Vagina (tissue), 2 donors: ENCODE measurements around the gene KDELR3. TPM values are rescaled to one million over a fixed set of nuclear protein-coding genes. Genes with fewer than 3 reads are reported as not detected.

Experiments
- DNase-seq, 2 donors: peaks; one replicate each; pipeline ENCODE4 v3.0.0-alpha.2; 2017; ENCODE audit errors: extremely low spot score in 2 of 2
- H3K27ac ChIP-seq: fragments of 200-600 bp; sonication (generic); one replicate; pipeline ENCODE4 v1.5.1; 2019
- H3K27me3 ChIP-seq: fragments of 200-600 bp; sonication (generic); one replicate; pipeline ENCODE4 v1.5.1; 2019
- H3K36me3 ChIP-seq, 2 donors: fragments of 200-600 bp; sonication (generic); one replicate each; pipeline ENCODE4 v1.5.1; 2017 to 2019
- H3K4me1 ChIP-seq: fragments of 200-600 bp; sonication (generic); one replicate; pipeline ENCODE4 v1.5.1; 2019
- H3K4me3 ChIP-seq, 2 donors: fragments of 200-600 bp; sonication (generic); 1 replicate in 1 of 2; 2 replicates in 1 of 2; pipeline ENCODE4 v1.5.1; 2016 to 2019
- H3K9me3 ChIP-seq: fragments of 200-600 bp; sonication (generic); one replicate; pipeline ENCODE4 v1.5.1; 2019
- CTCF ChIP-seq, 3 experiments: fragments of 450-650 bp in 2 of 3; fragments of 200-600 bp in 1 of 3; sonication (generic) in 1 of 3; IDR thresholded peaks; one replicate each; pipeline ENCODE4 v1.5.1; 2017 to 2019; ENCODE audit warnings: antibody characterized with exemption in 3 of 3, mild to moderate bottlenecking in 2 of 3, moderate library complexity in 2 of 3
- POLR2A ChIP-seq, 2 donors: fragments of 450-650 bp; IDR thresholded peaks; one replicate each; pipeline ENCODE4 v1.6.1; 2017; ENCODE audit warnings: antibody characterized with exemption in 2 of 2, mild to moderate bottlenecking in 2 of 2, moderate library complexity in 2 of 2
- POLR2AphosphoS5 ChIP-seq, 2 donors: sonication (generic); formaldehyde crosslinking; IDR thresholded peaks; one replicate each; pipeline ENCODE4 v1.9.0; 2017; ENCODE audit warnings: antibody characterized with exemption in 2 of 2, mild to moderate bottlenecking in 2 of 2, low read depth in 1 of 2; ENCODE audit not compliant: insufficient read depth in 1 of 2
- intact Hi-C: fragments of 100-400 bp; cut with DNase I; formaldehyde crosslinking; loops from one replicate; pipeline ENCODE4 v1.15.1; 2023
- total RNA-seq: library from RNA; depleted of rRNA; stranded (reverse); fragments of >200 nt; gene quantifications from one replicate; pipeline ENCODE4 v1.2.3, GENCODE V29; 2016

Gene KDELR3
- total RNA-seq, 1 donor from 2014 or later: 3.9 TPM

GRCh38 chr22:38518620-38519019, 50.7 kb downstream of the KDELR3 start:
- H3K4me3 ChIP-seq: no peak overlapping the region
- no peaks in the 10 kb centered on the region for H3K4me1 ChIP-seq
- H3K9me3 ChIP-seq: no peaks in the 10 kb centered on the region
- intact Hi-C loops: no loop called here
- no peak for DNase-seq
- H3K27me3 ChIP-seq: no peaks in the 10 kb centered on the region
- H3K36me3 ChIP-seq: no peaks in the 10 kb centered on the region
- no peak overlapping the region for H3K27ac ChIP-seq
- TF ChIP-seq CTCF (IDR thresholded peaks at IDR 0.05) (no peak), POLR2A (IDR thresholded peaks at IDR 0.05) (no peak), POLR2AphosphoS5 (IDR thresholded peaks at IDR 0.05; ENCODE audit: insufficient read depth in 1 of 2, low read depth in 1 of 2) (no peak)

DNA sequence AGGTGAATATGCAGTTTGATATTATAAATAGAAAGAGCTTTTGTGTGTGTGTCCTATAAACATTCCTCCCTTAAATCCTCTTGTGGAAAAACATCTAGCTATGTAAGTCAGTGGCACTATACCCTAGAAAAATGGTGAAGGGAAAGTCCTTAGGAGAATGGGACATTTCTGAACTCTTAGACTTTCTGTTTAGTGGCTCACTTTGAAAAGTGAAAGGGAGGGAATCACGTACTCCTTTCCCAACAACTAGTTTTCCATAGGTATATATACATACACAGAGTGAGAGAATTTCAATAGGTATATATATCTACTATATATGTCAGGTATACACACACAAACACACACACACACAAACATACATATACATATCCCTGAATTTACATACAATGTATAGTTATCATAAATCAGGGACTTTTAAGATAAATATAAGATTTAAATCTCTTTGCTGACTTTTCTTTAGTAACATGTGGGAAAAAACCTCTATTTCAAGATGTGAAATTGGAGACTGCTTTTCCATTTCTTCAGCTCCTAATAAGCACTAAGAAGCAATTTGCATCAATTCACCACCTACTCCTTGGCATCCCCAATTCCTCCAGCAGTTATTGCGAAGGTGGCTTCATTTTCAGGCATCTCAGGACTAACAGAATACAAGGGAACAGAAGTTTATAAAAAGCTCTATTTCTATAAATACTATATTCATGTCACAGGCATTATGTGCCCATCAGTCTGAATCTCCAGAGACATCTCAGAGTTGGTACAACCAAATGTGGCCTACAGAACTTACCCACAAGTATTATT, 51.8 kb downstream of the KDELR3 start:
- Histone ChIP-seq H3K27ac (no peak overlapping the region), H3K9me3 (no peaks in the 10 kb centered on the region), H3K36me3 (no peaks in the 10 kb centered on the region), H3K4me3 (no peak overlapping the region), H3K4me1 (no peaks in the 10 kb centered on the region), H3K27me3 (no peaks in the 10 kb centered on the region)
- TF ChIP-seq CTCF (IDR thresholded peaks at IDR 0.05) (no peak), POLR2A (IDR thresholded peaks at IDR 0.05) (no peak), POLR2AphosphoS5 (IDR thresholded peaks at IDR 0.05; ENCODE audit: insufficient read depth in 1 of 2, low read depth in 1 of 2) (no peak)
- intact Hi-C loops: no loop called here
- no peak for DNase-seq

GRCh38 chr22:38523029-38523428, 55.1 kb downstream of the KDELR3 start:
- Histone ChIP-seq H3K36me3 (no peaks in the 10 kb centered on the region), H3K9me3 (no peaks in the 10 kb centered on the region), H3K4me1 (no peaks in the 10 kb centered on the region), H3K27ac (no peak overlapping the region), H3K4me3 (no peak overlapping the region), H3K27me3 (no peaks in the 10 kb centered on the region)
- TF ChIP-seq CTCF (IDR thresholded peaks at IDR 0.05) (no peak), POLR2AphosphoS5 (IDR thresholded peaks at IDR 0.05; ENCODE audit: insufficient read depth in 1 of 2, low read depth in 1 of 2) (no peak), POLR2A (IDR thresholded peaks at IDR 0.05) (no peak)
- intact Hi-C loops: no loop called here
- no peak for DNase-seq

DNA sequence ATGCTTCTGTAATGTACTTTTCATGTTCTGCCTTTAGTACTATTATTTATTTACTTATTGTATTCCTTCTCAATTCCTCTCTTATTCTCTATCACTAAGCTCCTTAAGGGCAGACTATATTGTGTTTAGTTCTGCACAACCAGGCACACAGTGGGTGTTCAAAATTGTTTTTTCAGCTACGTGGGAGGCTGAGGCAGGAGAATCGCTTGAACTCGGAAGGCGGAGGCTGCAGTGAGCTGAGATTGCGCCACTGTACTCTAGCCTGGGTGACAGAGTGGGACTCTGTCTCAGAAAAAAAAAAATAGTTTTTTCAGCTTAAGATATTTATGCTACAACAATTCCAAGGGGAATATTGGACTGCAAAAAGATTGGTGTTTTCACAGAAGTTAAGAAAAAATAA, 55.6 kb downstream of the KDELR3 start:
- H3K36me3 ChIP-seq: no peaks in the 10 kb centered on the region
- intact Hi-C loops: no loop called here
- no peaks in the 10 kb centered on the region for H3K27me3 ChIP-seq
- H3K9me3 ChIP-seq: no peaks in the 10 kb centered on the region
- no peaks in the 10 kb centered on the region for H3K4me1 ChIP-seq
- TF ChIP-seq CTCF (IDR thresholded peaks at IDR 0.05): no peak
- no peak for TF ChIP-seq POLR2AphosphoS5 (IDR thresholded peaks at IDR 0.05; ENCODE audit: insufficient read depth in 1 of 2, low read depth in 1 of 2)
- no peak for TF ChIP-seq POLR2A (IDR thresholded peaks at IDR 0.05)
- H3K4me3 ChIP-seq: no peak overlapping the region
- no peak for DNase-seq
- H3K27ac ChIP-seq: no peak overlapping the region

- Histone ChIP-seq H3K4me3 (no peak overlapping the region), H3K27ac (no peak overlapping the region)
- no peak for DNase-seq
Observed at GRCh38 chr22:38524429-38524828, 56.5 kb downstream of the KDELR3 start.

More at GRCh38 chr22:38524429-38524828, 56.5 kb downstream of the KDELR3 start:
- intact Hi-C loops: no loop called here
- Histone ChIP-seq H3K9me3 (no peaks in the 10 kb centered on the region), H3K36me3 (no peaks in the 10 kb centered on the region), H3K27me3 (no peaks in the 10 kb centered on the region), H3K4me1 (no peaks in the 10 kb centered on the region)
- no peak for TF ChIP-seq POLR2AphosphoS5 (IDR thresholded peaks at IDR 0.05; ENCODE audit: insufficient read depth in 1 of 2, low read depth in 1 of 2)
